Stomach (tissue), 4 donors: ENCODE results near the gene DDX31.

Source experiments
- CTCF ChIP-seq, 7 experiments: fragments of 450-650 bp in 4 of 7; fragments of 200-600 bp in 3 of 7; sonication (generic) in 3 of 7; IDR thresholded peaks; one replicate each; pipeline ENCODE4 v1.5.1; 2016 to 2019; ENCODE audit warnings: antibody characterized with exemption in 7 of 7, control low read depth in 2 of 7, mild to moderate bottlenecking in 1 of 7
- POLR2A ChIP-seq, 4 donors: fragments of 450-650 bp; IDR thresholded peaks; one replicate each; pipeline ENCODE4 v1.6.1; 2016; ENCODE audit warnings: antibody characterized with exemption in 4 of 4, control low read depth in 2 of 4, mild to moderate bottlenecking in 1 of 4, moderate library complexity in 1 of 4
- POLR2AphosphoS5 ChIP-seq, 3 donors: sonication (generic); formaldehyde crosslinking; IDR thresholded peaks; one replicate each; pipeline ENCODE4 v1.6.1; 2016; ENCODE audit warnings: antibody characterized with exemption in 3 of 3

- no peak for TF ChIP-seq CTCF (IDR thresholded peaks at IDR 0.05)
- no peak for TF ChIP-seq POLR2A (IDR thresholded peaks at IDR 0.05)
- TF ChIP-seq POLR2AphosphoS5 (IDR thresholded peaks at IDR 0.05) = no peak
Measured at GRCh38 chr9:132597073-132597775, 72.6 kb downstream of the DDX31 start.
